ENCODE data around the gene DKC1.

Gene DKC1

DNA sequence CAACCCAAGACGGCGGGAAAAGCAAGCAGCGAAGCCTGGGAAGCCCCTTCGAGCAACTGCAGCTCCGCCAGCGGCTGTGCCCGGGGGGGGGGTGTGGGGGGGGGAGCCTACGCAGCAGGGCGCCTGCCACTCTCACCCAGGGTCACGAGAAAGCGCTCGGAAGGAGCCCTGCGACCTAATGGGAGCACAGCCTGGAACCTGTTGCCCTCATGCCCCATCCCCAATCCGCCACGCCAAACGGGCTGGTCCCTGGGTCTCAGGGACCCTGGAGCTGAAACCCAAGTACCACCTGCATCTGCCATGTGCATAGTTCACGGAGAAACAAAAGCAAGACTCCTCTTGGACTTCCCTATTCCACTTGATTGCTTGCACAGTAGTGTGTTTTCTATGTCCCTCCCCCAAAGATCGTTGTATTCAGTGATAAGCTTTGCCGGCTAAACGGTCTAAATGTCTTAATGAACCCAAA, 11.4 kb upstream of the DKC1 start:
- Mint-ChIP-seq H3K27ac (peak overlapping the region; percentile 80), H3K27me3 (no peaks in the 10 kb centered on the region), H3K9me3 (no peaks in the 10 kb centered on the region), H3K4me3 (peak overlapping the region; percentile 78), H3K36me3 (ENCODE audit: low read depth) (no peaks in the 10 kb centered on the region), H3K4me1 (ENCODE audit: low read depth) (peaks cover 17% of the 10 kb centered on the region)

DNA sequence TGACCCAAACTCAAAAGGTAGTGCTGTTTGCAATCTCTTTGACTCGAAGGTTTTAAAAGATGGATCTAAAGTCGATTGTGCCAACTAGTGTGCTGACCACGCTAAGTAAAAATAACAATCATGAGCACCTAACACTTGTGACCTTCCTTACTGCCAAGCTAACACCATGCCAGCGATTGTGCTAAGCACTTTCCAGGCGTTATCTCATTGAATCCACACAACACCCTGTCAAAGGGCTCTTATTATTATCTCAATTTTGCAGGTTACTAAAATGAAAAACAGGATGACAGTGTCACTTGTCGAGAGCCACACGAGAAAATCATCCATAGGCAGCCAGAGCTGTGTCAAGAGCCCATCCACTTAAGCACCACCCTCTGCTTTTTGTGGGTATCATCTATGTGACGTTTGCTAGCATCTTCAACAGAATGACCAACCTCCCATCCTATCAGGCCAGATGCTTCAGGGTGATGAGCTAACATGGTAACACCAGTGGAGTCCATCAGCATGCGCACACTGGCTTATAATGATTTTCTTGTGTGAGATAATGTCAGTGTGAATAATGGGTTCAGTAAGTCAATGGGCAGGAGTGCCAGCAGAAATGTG, 10.9 kb upstream of the DKC1 start:
- Mint-ChIP-seq H3K27me3 (no peaks in the 10 kb centered on the region), H3K27ac (peak overlapping the region; percentile 80), H3K9me3 (no peaks in the 10 kb centered on the region), H3K4me3 (peak overlapping the region; percentile 78), H3K36me3 (ENCODE audit: low read depth) (no peaks in the 10 kb centered on the region), H3K4me1 (ENCODE audit: low read depth) (peaks cover 16% of the 10 kb centered on the region)

DNA sequence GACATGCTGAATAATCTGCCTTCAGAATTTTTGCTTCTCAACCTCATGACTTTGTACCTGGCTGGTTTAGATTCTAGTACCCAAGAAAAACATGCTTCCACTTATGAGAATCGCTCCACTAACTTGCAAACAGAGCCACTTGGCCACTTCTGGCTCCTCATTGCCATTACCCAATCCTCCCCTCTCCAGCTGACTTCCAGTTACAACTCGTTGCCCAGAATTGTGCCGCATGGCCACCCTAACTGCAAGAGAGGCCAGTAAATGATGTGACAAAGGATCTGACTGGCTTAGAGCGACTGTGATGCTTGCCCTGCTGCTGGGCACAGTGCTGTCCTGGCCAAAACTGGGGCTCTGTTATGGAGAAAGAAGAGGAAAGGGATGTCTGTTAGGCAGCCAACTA, 4.0 kb upstream of the DKC1 start:
- H3K9me3 Mint-ChIP-seq, result no peaks in the 10 kb centered on the region
- H3K4me1 Mint-ChIP-seq (ENCODE audit: low read depth), result peaks cover 20% of the 10 kb centered on the region
- no peak overlapping the region for H3K4me3 Mint-ChIP-seq
- H3K27me3 Mint-ChIP-seq, result no peaks in the 10 kb centered on the region
- no peaks in the 10 kb centered on the region for H3K36me3 Mint-ChIP-seq (ENCODE audit: low read depth)
- no peak overlapping the region for H3K27ac Mint-ChIP-seq

DNA sequence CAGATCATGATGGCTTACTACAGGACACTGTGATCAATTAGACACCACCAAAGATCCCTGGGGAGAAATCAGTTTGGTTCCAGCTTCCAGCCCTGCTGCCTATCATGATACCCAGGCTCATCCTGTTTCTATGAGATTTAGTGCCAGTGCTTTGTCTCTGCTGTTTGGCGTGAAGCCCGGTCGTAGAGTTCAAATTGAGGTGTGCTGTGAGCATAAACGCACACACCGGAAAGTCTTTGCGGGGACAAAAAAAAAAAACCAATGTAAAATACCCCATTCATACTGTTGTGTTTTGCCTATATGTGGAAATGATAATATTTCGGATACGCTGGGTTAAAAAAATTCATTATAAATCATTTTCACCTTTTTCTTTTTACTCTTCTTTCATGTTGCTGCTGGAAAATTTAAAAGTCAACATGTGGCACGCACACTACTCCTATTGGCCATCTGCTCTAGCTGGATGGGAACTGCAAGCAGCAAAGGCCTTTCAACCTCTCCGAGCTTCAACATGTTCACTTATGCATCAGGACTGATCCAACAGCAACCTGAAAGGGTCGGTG, 607 bp upstream of the DKC1 start:
- H3K27ac Mint-ChIP-seq, result peak overlapping the region; percentile 94
- H3K9me3 Mint-ChIP-seq, result no peaks in the 10 kb centered on the region
- H3K4me1 Mint-ChIP-seq (ENCODE audit: low read depth), result peaks cover 39% of the 10 kb centered on the region
- H3K4me3 Mint-ChIP-seq, result peak overlapping the region; percentile 87
- H3K36me3 Mint-ChIP-seq (ENCODE audit: low read depth), result peaks cover 25% of the 10 kb centered on the region
- no peaks in the 10 kb centered on the region for H3K27me3 Mint-ChIP-seq

DNA sequence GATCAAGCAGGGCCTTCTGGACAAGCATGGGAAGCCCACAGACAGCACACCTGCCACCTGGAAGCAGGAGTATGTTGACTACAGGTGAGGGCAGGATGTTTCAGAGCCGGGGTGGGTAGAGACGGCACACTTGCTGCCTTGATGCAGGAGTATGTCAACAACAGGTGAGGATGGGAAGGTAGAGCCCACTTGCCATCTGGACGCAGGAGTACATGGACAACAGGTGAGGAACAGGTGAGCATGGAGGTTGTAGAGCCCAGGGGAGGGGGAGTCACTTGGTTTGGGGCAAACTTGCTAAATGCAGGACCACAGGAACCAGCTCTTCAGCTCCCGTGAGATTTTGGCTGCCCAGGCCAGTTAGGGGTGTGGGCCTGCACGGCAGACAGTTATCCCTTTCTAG, 12.0 kb downstream of the DKC1 start:
- peaks cover 27% of the 10 kb centered on the region for H3K4me1 Mint-ChIP-seq (ENCODE audit: low read depth)
- no peak overlapping the region for H3K27ac Mint-ChIP-seq
- H3K27me3 Mint-ChIP-seq, result no peaks in the 10 kb centered on the region
- H3K36me3 Mint-ChIP-seq (ENCODE audit: low read depth), result peaks cover 63% of the 10 kb centered on the region
- no peak overlapping the region for H3K4me3 Mint-ChIP-seq
- no peaks in the 10 kb centered on the region for H3K9me3 Mint-ChIP-seq

DNA sequence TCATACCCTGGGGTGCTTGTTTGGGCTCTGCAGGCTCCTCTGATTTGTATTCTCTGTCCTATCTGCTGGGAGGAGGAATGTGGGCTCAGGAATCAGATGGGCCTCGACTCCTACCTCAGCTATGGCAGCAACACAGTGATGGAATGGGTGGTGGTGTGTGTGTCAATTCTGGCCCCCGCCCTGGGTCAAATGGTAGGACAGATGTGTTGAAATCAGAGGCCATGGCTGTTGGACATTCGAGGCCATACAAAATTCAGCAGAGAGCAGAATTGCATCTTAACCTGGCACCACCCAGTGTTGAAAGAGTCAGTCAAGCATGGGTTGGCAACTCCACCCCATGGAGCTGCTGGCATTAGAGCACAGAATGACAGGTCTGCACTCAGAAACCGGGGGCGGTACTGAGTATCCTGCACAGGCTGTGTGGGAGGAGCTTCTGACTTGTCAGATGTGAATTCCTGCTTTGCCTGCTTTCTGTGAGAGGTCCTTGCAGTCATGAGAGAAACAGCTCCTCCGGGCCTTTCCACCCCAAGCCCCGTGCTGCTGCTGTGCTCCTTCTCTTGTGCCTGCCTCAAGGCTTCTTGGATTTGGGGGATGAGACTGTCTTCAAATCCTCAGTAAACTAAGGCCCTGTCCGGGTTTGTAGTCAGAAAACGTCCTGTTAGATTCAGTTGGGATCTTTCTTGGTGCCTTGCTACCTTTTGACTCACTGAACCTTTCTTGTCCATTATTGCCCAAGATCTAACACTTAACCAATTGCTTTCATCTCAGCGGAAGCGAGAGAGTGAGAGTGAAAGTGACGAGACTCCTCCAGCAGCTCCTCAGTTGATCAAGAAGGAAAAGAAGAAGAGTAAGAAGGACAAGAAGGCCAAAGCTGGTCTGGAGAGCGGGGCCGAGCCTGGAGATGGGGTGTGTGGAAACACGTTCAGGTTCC, 13.0 kb downstream of the DKC1 start:
- Mint-ChIP-seq H3K27me3 (no peaks in the 10 kb centered on the region), H3K9me3 (no peaks in the 10 kb centered on the region), H3K4me1 (ENCODE audit: low read depth) (peaks cover 24% of the 10 kb centered on the region), H3K36me3 (ENCODE audit: low read depth) (peaks cover 56% of the 10 kb centered on the region), H3K4me3 (no peak overlapping the region), H3K27ac (no peak overlapping the region)

DNA sequence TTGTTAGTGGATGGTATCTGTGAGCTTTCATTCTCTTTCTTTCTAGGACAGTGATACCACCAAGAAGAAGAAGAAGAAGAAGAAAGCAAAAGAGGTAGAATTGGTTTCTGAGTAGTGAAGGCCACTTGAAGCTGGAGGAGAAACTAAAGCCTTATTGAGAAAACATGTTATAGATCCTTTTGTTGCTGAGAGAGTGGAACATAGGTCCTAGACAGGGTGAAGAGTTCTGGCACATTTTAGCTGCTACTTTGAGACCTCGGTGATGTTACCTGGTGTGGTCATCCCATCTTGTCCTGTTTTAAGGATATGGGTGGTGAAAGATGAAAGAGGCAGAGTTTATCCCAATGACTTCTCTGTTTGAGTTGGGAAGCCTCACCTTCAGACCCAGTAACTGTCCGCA, 14.1 kb downstream of the DKC1 start:
- peak overlapping the region; percentile 11 for H3K27ac Mint-ChIP-seq
- H3K4me1 Mint-ChIP-seq (ENCODE audit: low read depth), result peaks cover 20% of the 10 kb centered on the region
- no peak overlapping the region for H3K4me3 Mint-ChIP-seq
- H3K36me3 Mint-ChIP-seq (ENCODE audit: low read depth), result peaks cover 47% of the 10 kb centered on the region
- H3K27me3 Mint-ChIP-seq, result no peaks in the 10 kb centered on the region
- H3K9me3 Mint-ChIP-seq, result no peaks in the 10 kb centered on the region

DNA sequence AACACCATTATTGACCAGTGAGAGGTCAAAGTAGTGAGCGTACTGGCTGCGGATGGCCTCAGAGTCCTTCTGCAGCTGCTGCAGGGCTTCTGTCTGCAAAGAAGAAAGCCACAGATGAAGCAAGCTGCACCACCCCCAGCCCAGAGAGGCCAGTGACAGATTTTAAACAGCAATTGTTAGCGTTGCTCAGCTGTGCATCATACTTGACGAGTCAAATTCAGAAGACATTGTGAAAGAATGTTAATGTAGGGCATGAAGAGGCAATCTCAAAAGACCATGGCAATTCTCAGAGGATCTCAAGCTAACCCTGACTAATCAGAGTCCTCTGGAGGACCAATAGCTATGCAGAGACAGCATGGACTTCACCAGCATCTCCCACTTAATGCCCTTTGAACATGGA, 16.6 kb downstream of the DKC1 start:
- no peak overlapping the region for H3K4me3 Mint-ChIP-seq
- no peak overlapping the region for H3K27ac Mint-ChIP-seq
- H3K4me1 Mint-ChIP-seq (ENCODE audit: low read depth), result peaks cover 21% of the 10 kb centered on the region
- peaks cover 30% of the 10 kb centered on the region for H3K36me3 Mint-ChIP-seq (ENCODE audit: low read depth)
- no peaks in the 10 kb centered on the region for H3K27me3 Mint-ChIP-seq
- no peaks in the 10 kb centered on the region for H3K9me3 Mint-ChIP-seq

DNA sequence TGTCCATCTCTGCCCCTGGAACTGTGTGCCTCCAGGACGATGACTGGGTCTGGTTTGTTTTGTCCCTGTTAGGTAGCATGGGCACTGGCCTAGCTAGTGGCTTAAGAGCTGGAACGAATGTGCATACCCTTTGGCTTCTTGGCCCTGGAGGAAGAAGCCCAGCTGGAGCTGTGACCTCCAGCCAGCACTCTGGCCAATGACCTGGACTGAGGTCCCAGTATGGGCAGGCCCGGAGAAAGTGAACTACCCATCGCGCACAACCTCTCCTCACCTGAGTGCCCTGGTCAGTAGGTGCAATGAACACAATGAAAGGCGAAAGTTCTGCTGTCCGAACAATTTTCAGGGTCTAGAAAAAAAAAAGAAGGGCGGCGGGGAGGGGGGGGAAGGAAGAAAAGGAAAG, 18.3 kb downstream of the DKC1 start:
- Mint-ChIP-seq H3K9me3 (no peaks in the 10 kb centered on the region), H3K27me3 (no peaks in the 10 kb centered on the region), H3K4me3 (no peak overlapping the region), H3K36me3 (ENCODE audit: low read depth) (peaks cover 24% of the 10 kb centered on the region), H3K27ac (no peak overlapping the region), H3K4me1 (ENCODE audit: low read depth) (peaks cover 10% of the 10 kb centered on the region)

DNA sequence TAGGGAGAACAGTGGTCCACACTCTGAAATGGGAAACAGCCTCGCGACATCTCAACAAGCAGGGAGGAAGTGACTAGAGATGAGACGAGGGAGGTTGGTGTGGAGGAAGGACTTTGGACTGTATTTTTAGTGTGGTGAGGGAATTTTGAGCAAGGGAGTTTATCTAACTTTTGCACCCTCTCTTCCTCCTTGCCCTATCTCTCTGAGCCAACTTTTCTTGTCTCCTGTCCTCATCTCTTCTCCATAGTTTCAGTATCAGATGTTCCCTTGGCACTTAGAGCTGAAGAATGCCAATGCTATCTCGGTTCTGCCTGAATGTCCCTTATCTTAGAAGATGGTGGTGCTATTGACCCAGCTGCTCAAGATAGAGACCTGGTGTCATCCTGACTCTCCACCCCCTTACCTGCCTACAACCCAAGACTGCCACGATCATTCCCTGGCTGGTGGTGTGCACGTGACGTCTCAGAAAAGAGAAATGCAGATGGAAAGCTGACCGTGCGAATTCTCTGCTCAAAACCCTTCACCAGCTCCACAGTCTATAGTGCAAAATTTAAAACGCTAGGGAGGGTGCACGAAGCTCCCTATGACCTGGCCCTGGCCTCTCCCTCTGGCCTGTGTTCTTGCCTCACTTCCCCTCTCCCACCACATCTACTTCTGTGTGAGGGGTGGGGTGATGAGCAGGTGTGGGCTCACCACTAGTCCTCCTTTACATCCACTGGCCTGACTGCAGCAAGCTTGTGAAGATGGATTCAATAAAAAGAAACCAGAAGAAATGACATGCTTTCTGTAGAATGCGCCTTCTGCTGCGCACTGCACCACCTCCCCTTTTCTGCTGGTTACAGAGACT, 21.7 kb downstream of the DKC1 start:
- no peaks in the 10 kb centered on the region for H3K27me3 Mint-ChIP-seq
- H3K9me3 Mint-ChIP-seq, result no peaks in the 10 kb centered on the region
- peaks cover 9% of the 10 kb centered on the region for H3K4me1 Mint-ChIP-seq (ENCODE audit: low read depth)
- H3K36me3 Mint-ChIP-seq (ENCODE audit: low read depth), result peaks cover 5% of the 10 kb centered on the region
- no peak overlapping the region for H3K4me3 Mint-ChIP-seq
- H3K27ac Mint-ChIP-seq, result peak overlapping the region; percentile 12

DNA sequence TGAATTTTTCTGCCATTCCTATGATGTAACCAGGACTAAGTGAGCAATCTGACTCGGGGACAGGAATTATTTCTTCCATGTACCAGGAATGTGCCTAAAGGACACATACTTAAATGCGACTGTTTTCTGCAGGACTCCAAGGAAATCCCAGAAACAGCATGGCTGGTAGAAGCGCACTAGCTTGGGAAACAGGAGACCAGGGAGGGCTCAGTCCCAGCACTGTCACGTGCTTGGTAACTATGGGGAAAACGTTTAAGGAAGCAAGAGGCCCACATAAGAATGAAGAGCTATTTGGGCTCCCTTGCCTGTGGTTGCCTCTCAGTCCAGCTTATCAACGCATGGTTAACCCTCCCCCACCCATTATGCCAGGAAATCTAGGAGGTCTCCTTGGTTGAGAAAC, 23.1 kb downstream of the DKC1 start:
- Mint-ChIP-seq H3K27me3 (no peaks in the 10 kb centered on the region), H3K36me3 (ENCODE audit: low read depth) (peaks cover 7% of the 10 kb centered on the region), H3K27ac (no peak overlapping the region), H3K4me1 (ENCODE audit: low read depth) (peaks cover 9% of the 10 kb centered on the region), H3K4me3 (no peak overlapping the region), H3K9me3 (no peaks in the 10 kb centered on the region)

DNA sequence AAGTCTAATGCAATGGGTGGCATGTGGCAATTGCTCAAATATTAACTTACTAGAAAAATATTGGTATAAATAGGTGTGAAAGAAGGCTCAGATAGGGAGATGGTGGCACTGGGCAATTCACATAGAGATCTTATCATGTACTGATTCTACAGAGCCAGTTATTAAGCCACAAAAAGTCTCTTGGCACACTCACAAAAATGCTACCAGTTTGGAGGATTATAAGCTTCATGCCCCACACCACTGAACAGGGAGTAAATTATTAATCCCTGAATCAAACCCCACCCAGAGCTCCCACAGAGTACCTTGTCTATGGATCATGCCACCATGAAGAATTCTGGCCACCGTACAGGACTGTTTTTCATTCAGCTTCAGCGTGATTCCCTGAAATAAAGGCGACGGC, 28.8 kb downstream of the DKC1 start:
- no peaks in the 10 kb centered on the region for H3K27me3 Mint-ChIP-seq
- H3K36me3 Mint-ChIP-seq (ENCODE audit: low read depth), result peaks cover 7% of the 10 kb centered on the region
- H3K9me3 Mint-ChIP-seq, result no peaks in the 10 kb centered on the region
- H3K4me3 Mint-ChIP-seq, result no peak overlapping the region
- peaks cover 21% of the 10 kb centered on the region for H3K4me1 Mint-ChIP-seq (ENCODE audit: low read depth)
- H3K27ac Mint-ChIP-seq, result no peak overlapping the region

DNA sequence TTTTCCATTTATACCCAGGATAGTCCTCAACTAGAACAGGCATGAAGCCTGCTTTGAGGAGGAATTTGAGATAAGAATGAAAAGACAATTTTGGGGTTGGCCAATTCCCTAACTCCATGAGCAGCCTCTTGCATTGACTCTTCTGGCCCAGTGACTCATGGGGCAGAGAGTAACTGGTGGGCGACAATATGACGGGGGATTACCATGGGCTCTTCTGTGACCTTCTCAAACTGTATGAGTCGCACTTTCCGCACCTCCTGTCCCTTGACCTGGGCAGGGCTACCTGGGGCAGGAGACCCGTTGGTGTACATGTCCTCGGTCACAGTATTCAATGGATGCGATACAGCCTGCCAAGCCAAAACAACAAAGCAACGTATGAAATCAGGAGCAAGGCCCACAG, 29.3 kb downstream of the DKC1 start:
- Mint-ChIP-seq H3K4me1 (ENCODE audit: low read depth) (peaks cover 26% of the 10 kb centered on the region), H3K9me3 (no peaks in the 10 kb centered on the region), H3K27ac (peak overlapping the region; percentile 50), H3K36me3 (ENCODE audit: low read depth) (peaks cover 7% of the 10 kb centered on the region), H3K27me3 (no peaks in the 10 kb centered on the region), H3K4me3 (no peak overlapping the region)

DNA sequence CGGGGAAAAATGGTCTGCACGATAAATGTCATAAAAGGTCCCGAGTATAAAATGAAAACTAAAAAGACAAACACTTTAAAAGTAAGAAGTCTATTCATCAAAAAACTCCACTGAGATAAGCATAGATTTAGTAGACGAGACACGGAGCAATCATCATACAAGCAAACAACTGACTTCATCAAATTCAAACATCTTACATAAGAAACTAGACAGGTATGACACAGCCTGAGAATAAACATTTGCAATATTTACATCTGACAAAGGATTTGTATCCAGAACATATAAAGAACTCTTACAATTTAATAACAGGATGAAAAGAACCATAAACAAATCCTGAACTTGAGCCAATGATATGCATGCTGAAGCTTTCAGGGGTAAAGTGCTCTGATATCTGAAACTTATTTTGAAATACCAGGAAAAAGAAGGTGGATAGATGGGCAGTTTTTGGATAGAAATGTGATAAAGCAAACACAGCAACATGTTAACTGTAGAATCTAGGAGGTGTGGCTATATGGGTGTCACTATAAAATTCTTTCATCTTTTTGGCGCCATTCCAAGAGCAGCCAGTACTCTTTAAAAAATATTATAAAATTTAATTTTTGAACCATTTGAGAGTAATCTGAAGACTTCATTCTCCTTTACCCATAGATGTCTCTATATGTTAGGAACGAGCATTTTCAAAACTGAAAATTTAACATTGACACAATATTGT, 30.6 kb downstream of the DKC1 start:
- Mint-ChIP-seq H3K27me3 (no peaks in the 10 kb centered on the region), H3K27ac (no peak overlapping the region), H3K36me3 (ENCODE audit: low read depth) (peaks cover 7% of the 10 kb centered on the region), H3K9me3 (no peaks in the 10 kb centered on the region), H3K4me3 (no peak overlapping the region), H3K4me1 (ENCODE audit: low read depth) (peaks cover 38% of the 10 kb centered on the region)

Data from stimulated activated naive CD8-positive, alpha-beta T cell treated with anti-CD3 and anti-CD28 coated beads, Interleukin-15, Interleukin-2, amounts not matched to agents 100 ng/mL and 50 ng/mL, for 24 hours (primary cell).